Measurements from ENCODE around the gene SGCB.

SGCB gene

DNA sequence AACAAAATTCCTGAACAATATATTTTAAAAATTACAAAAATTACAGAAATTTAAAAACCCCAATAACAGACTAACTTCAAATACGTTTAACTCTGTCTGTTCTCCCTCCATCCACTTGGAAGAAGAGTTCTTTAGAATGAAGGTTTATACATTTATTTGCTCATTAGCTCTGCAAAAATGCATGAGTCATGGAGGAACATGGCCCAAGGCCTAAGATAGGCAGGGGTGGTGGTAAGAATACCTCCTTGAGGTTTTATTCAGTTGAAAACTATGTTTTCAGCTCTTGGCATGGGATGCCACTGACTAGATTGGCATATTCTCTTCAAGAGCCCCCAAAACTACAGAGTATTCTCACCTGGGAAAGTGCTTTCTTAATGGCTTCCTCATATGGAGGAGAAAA is 9.1 kb downstream of the SGCB start:
- TF ChIP-seq POLR2AphosphoS5 (IDR thresholded peaks at IDR 0.05; ENCODE audit: low read depth, low read length) (no peak), SIN3A (IDR thresholded peaks at IDR 0.05; ENCODE audit: borderline replicate concordance, insufficient read depth, low read length) (no peak), TAF1 (IDR thresholded peaks at IDR 0.05; ENCODE audit: borderline replicate concordance, insufficient read depth, low read length) (no peak), FOXP2 (optimal IDR thresholded peaks at IDR 0.05; ENCODE audit: borderline replicate concordance, extremely low read depth, extremely low read length, insufficient read depth) (no peak)
- TF ChIP-seq, protein P1, sequence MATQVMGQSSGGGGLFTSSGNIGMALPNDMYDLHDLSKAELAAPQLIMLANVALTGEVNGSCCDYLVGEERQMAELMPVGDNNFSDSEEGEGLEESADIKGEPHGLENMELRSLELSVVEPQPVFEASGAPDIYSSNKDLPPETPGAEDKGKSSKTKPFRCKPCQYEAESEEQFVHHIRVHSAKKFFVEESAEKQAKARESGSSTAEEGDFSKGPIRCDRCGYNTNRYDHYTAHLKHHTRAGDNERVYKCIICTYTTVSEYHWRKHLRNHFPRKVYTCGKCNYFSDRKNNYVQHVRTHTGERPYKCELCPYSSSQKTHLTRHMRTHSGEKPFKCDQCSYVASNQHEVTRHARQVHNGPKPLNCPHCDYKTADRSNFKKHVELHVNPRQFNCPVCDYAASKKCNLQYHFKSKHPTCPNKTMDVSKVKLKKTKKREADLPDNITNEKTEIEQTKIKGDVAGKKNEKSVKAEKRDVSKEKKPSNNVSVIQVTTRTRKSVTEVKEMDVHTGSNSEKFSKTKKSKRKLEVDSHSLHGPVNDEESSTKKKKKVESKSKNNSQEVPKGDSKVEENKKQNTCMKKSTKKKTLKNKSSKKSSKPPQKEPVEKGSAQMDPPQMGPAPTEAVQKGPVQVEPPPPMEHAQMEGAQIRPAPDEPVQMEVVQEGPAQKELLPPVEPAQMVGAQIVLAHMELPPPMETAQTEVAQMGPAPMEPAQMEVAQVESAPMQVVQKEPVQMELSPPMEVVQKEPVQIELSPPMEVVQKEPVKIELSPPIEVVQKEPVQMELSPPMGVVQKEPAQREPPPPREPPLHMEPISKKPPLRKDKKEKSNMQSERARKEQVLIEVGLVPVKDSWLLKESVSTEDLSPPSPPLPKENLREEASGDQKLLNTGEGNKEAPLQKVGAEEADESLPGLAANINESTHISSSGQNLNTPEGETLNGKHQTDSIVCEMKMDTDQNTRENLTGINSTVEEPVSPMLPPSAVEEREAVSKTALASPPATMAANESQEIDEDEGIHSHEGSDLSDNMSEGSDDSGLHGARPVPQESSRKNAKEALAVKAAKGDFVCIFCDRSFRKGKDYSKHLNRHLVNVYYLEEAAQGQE (IDR thresholded peaks at IDR 0.05; ENCODE audit: insufficient read depth in 1 of 2, low read depth in 2 of 2, low read length in 2 of 2), result no peak

DNA sequence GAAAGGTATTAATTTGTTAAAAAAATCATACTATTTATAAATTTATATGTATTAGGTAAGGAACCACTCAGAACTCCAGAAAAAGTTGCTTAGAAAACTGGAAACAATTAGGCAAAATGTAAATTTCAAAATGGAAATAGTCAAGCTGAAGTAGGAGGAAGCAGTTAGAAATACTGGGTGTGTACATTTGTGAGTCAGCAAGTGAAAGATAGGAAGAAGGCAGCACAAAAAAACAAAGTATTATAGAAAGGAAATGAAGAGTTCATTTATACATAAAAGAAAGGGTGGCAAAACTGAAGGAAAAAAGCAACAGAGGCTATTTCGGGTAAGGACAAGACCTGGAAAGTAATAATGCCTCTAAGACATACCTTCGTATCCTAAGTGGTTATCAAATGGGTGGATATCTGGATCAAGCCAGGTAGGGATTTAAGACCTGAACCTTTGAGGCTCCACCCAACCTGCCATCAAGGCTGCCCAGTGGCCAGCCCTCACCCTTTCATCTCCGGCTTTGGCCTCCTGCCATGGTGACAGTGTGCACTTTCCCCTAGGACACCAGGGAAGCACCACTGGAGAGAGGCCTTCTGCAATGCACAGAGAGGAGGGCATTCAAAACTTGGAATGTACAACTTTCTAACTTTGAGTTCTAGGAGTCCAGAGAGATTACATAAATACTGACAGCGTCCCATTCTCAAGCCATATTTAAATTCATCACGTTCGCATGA is 18.0 kb downstream of the SGCB start, which contains the start of gene LRRC66:
LRRC66 (minus strand) TSS at position 428 of the 722 bp plus-strand sequence. CDS start 2,750 bp downstream, outside the sequence.
- TF ChIP-seq POLR2AphosphoS5 (IDR thresholded peaks at IDR 0.05; ENCODE audit: low read depth, low read length) (no peak), FOXP2 (optimal IDR thresholded peaks at IDR 0.05; ENCODE audit: borderline replicate concordance, extremely low read depth, extremely low read length, insufficient read depth) (no peak), SIN3A (IDR thresholded peaks at IDR 0.05; ENCODE audit: borderline replicate concordance, insufficient read depth, low read length) (no peak), TAF1 (IDR thresholded peaks at IDR 0.05; ENCODE audit: borderline replicate concordance, insufficient read depth, low read length) (no peak)
- TF ChIP-seq, protein P1 (IDR thresholded peaks at IDR 0.05; ENCODE audit: insufficient read depth in 1 of 2, low read depth in 2 of 2, low read length in 2 of 2), result no peak

DNA sequence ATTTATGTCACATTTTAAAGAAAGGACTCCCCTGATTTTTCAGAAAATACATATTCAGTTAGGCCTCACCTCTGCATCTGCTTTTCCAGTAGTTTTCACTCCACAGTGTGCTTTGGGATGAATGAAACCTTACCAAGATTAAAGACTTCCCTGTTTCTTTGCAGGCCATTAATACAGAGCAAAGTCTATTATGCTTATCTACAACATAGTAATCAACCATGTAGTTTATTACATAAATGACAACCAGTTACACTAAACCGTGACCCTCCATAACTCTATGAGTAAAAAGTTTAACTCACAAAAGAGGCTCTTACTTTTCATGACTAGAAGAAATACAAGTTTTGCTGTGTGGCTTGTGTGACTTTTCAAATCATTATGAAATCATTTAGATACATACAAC is 20.3 kb downstream of the SGCB start:
- TF ChIP-seq, protein P1 (IDR thresholded peaks at IDR 0.05; ENCODE audit: insufficient read depth in 1 of 2, low read depth in 2 of 2, low read length in 2 of 2), result no peak
- TF ChIP-seq SIN3A (IDR thresholded peaks at IDR 0.05; ENCODE audit: borderline replicate concordance, insufficient read depth, low read length) (no peak), TAF1 (IDR thresholded peaks at IDR 0.05; ENCODE audit: borderline replicate concordance, insufficient read depth, low read length) (no peak), POLR2AphosphoS5 (IDR thresholded peaks at IDR 0.05; ENCODE audit: low read depth, low read length) (no peak), FOXP2 (optimal IDR thresholded peaks at IDR 0.05; ENCODE audit: borderline replicate concordance, extremely low read depth, extremely low read length, insufficient read depth) (no peak)

DNA sequence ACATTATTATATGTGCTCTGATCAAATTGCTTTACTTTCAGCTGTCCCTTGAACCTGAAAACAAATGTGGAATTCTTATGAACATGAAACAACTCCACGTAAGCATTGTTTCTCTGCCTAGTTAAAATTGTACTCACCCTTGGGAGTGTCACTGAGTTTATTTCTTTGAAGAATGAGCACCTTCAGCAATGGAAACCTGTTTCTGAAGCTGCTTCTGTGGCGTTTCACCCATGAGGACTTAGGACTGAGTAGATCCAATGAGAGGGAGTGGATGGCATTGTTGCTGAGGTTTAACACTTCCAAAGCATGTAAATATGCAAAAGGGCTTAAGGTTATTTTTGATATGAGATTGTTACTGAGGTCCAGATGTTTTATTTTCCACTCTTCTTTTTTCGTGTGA is 21.1 kb downstream of the SGCB start:
- TF ChIP-seq, protein P1 (IDR thresholded peaks at IDR 0.05; ENCODE audit: insufficient read depth in 1 of 2, low read depth in 2 of 2, low read length in 2 of 2), result no peak
- no peak for TF ChIP-seq FOXP2 (optimal IDR thresholded peaks at IDR 0.05; ENCODE audit: borderline replicate concordance, extremely low read depth, extremely low read length, insufficient read depth)
- TF ChIP-seq SIN3A (IDR thresholded peaks at IDR 0.05; ENCODE audit: borderline replicate concordance, insufficient read depth, low read length), result no peak
- TF ChIP-seq TAF1 (IDR thresholded peaks at IDR 0.05; ENCODE audit: borderline replicate concordance, insufficient read depth, low read length), result no peak
- TF ChIP-seq POLR2AphosphoS5 (IDR thresholded peaks at IDR 0.05; ENCODE audit: low read depth, low read length), result no peak

Measured in PFSK-1 (cell line).